Measurements from ENCODE around the gene LEPR.

LEPR gene

DNA sequence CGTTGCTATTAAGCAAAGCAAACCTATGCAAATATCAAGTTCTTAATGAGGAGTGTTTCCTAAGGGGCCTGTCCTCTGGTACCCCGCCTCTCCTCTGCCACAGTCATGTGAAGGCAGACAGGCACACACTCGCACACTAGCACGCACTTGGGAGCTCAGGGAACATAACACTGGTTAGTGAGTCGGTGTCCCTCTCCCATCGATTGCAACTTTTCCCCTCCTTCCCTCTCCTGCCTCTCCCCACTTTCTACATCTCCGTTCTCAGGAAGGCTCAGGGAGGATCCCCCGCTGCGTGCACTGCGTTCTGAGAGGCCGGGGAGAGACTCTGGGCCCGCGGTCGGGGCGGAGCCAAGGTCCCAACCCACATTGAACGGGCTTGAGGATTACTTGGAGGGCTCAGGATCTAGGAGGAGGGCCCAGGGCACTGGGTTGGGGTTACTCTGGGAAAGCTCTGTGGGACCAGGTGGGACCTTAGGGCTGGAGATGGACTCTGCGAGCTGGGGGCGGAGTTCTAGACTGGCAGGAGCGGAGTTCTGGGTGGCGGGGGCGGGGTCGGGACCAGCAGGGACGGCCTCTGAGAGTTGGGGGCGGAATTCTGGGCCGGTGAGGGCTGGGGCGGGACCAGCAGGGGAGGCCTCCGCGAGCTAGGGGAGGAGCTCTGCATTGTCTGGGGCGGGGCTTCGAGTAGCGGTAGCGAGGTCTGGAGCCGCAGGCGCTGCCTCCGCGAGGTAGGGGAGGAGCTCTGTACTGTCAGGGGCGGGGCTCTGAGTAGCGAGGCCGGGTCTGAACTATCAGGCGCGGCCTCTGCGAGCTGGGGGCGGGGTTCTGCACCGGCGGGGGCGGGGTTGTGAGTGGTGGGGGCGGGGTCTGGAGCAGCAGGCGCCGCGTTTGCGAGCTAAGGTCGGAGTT is 533 bp upstream of the LEPR start:
- peaks cover 9% of the 10 kb centered on the region for H3K27me3 Mint-ChIP-seq (ENCODE audit: low read depth)

GRCh38 chr1:65421351-65422025 is 1.0 kb downstream of the LEPR start:
- Mint-ChIP-seq H3K9me3 (no peaks in the 10 kb centered on the region), H3K27me3 (ENCODE audit: low read depth) (peaks cover 3% of the 10 kb centered on the region), H3K36me3 (ENCODE audit: low read depth) (peaks cover 20% of the 10 kb centered on the region)

More for the DNA sequence above, 533 bp upstream of the LEPR start:
- Mint-ChIP-seq H3K27ac (peak overlapping the region; percentile 86), H3K4me1 (ENCODE audit: low read depth) (peaks cover 26% of the 10 kb centered on the region), H3K9me3 (no peaks in the 10 kb centered on the region), H3K4me3 (no peak overlapping the region), H3K36me3 (ENCODE audit: low read depth) (peaks cover 5% of the 10 kb centered on the region)

GRCh38 chr1:65422241-65423203 is 2.1 kb downstream of the LEPR start:
- peaks cover 28% of the 10 kb centered on the region for H3K4me1 Mint-ChIP-seq (ENCODE audit: low read depth)
- H3K4me3 Mint-ChIP-seq = no peak overlapping the region
- H3K36me3 Mint-ChIP-seq (ENCODE audit: low read depth) = peaks cover 21% of the 10 kb centered on the region
- H3K27me3 Mint-ChIP-seq (ENCODE audit: low read depth) = peaks cover under 1% of the 10 kb centered on the region
- H3K9me3 Mint-ChIP-seq = no peaks in the 10 kb centered on the region
- H3K27ac Mint-ChIP-seq = no peak overlapping the region

More at GRCh38 chr1:65421351-65422025, 1.0 kb downstream of the LEPR start:
- Mint-ChIP-seq H3K4me1 (ENCODE audit: low read depth) (peaks cover 31% of the 10 kb centered on the region), H3K4me3 (no peak overlapping the region), H3K27ac (no peak overlapping the region)

DNA sequence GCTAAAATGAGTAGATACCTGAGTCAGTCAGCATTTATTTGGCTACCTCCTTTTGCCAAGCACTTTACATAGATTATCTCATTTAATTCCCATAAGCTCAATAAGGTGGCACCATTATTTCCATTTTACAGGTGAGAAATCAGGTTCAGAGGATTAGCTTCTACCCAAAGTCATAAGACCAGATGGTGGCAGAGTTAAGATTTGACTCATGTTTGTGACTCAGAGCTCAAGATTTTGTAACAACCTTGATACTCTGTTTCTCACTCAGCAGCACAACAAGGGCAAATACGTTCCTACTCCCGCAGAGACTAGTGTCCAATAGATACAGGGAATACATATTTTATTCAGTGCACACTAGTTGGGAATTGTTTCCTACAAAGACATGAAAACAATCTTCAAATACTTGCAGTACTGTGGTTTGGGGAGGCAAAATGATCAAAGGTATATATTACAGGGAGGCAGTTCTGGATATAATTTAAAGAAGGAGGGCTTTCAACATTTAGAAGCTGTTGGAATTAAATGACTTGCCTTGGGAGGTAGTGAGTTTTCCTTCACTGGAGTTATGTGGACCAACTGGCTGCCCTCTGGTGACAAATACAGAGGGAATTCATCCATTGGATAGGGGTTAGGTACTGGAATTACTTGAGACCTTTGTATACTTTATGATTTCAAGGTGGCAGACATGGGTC is 3.6 kb downstream of the LEPR start:
- Mint-ChIP-seq H3K27ac (peak overlapping the region; percentile 76), H3K9me3 (no peaks in the 10 kb centered on the region), H3K27me3 (ENCODE audit: low read depth) (no peaks in the 10 kb centered on the region), H3K4me1 (ENCODE audit: low read depth) (peaks cover 23% of the 10 kb centered on the region), H3K4me3 (peak overlapping the region; percentile 54), H3K36me3 (ENCODE audit: low read depth) (peaks cover 27% of the 10 kb centered on the region)

DNA sequence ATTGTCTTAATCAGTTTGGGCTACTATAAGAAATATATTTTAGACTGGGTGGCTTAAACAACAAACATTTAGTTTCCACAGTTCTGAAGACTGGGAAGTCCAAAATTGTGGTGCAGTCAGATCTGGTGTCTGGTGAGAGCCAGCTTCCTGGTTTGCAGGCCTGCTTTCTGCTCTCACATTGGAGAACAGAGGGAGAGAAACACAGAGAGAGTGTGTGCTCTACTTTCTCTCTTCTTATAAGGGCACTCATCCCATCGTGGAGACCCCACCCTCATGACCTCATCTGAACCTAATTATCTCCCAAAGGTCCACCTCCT is 4.1 kb downstream of the LEPR start:
- Mint-ChIP-seq H3K4me3 (no peak overlapping the region), H3K36me3 (ENCODE audit: low read depth) (peaks cover 30% of the 10 kb centered on the region), H3K4me1 (ENCODE audit: low read depth) (peaks cover 25% of the 10 kb centered on the region), H3K27me3 (ENCODE audit: low read depth) (no peaks in the 10 kb centered on the region), H3K9me3 (no peaks in the 10 kb centered on the region), H3K27ac (no peak overlapping the region)

GRCh38 chr1:65425006-65425405 is 4.5 kb downstream of the LEPR start:
- Mint-ChIP-seq H3K9me3 (no peaks in the 10 kb centered on the region), H3K27ac (no peak overlapping the region), H3K4me3 (no peak overlapping the region), H3K27me3 (ENCODE audit: low read depth) (no peaks in the 10 kb centered on the region), H3K36me3 (ENCODE audit: low read depth) (peaks cover 32% of the 10 kb centered on the region), H3K4me1 (ENCODE audit: low read depth) (peaks cover 26% of the 10 kb centered on the region)

- no peak overlapping the region for H3K27ac Mint-ChIP-seq
- H3K27me3 Mint-ChIP-seq (ENCODE audit: low read depth) = no peaks in the 10 kb centered on the region
- peaks cover 30% of the 10 kb centered on the region for H3K4me1 Mint-ChIP-seq (ENCODE audit: low read depth)
- peaks cover 33% of the 10 kb centered on the region for H3K36me3 Mint-ChIP-seq (ENCODE audit: low read depth)
- no peaks in the 10 kb centered on the region for H3K9me3 Mint-ChIP-seq
- no peak overlapping the region for H3K4me3 Mint-ChIP-seq
These were observed 5.2 kb downstream of the LEPR start for GRCh38 chr1:65425697-65426096.

DNA sequence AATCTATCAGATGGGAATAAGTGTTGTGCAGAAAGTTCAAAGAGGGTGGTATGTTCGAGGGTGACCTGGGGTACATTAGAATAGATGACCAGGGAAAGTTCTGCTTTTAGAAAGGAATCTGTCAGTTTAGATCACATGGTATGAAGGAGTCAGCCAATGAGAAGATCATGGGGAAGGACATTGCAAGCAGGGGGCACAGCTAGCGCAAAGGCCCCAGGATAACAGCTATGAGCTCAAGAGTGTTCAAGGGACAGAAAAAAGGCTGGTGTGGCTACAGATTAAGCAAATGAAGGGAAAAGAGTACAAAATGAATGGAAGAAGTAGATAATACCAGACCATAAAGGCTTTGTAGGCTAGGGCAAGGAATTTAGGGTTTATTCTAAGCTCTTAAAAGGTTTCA is 8.6 kb downstream of the LEPR start:
- peaks cover 39% of the 10 kb centered on the region for H3K4me1 Mint-ChIP-seq (ENCODE audit: low read depth)
- no peaks in the 10 kb centered on the region for H3K9me3 Mint-ChIP-seq
- no peak overlapping the region for H3K4me3 Mint-ChIP-seq
- no peak overlapping the region for H3K27ac Mint-ChIP-seq
- H3K27me3 Mint-ChIP-seq (ENCODE audit: low read depth) = no peaks in the 10 kb centered on the region
- H3K36me3 Mint-ChIP-seq (ENCODE audit: low read depth) = peaks cover 42% of the 10 kb centered on the region

- Mint-ChIP-seq H3K27ac (no peak overlapping the region), H3K9me3 (no peaks in the 10 kb centered on the region), H3K4me3 (no peak overlapping the region), H3K27me3 (ENCODE audit: low read depth) (no peaks in the 10 kb centered on the region), H3K36me3 (ENCODE audit: low read depth) (peaks cover 39% of the 10 kb centered on the region), H3K4me1 (ENCODE audit: low read depth) (peaks cover 32% of the 10 kb centered on the region)
These were observed 9.3 kb downstream of the LEPR start for GRCh38 chr1:65429806-65430205.

GRCh38 chr1:65431111-65431705 is 10.7 kb downstream of the LEPR start:
- Mint-ChIP-seq H3K27ac (no peak overlapping the region), H3K27me3 (ENCODE audit: low read depth) (no peaks in the 10 kb centered on the region), H3K9me3 (no peaks in the 10 kb centered on the region), H3K4me1 (ENCODE audit: low read depth) (peaks cover 30% of the 10 kb centered on the region), H3K4me3 (no peak overlapping the region), H3K36me3 (ENCODE audit: low read depth) (peaks cover 30% of the 10 kb centered on the region)

- no peak overlapping the region for H3K27ac Mint-ChIP-seq
- no peaks in the 10 kb centered on the region for H3K9me3 Mint-ChIP-seq
- peaks cover 30% of the 10 kb centered on the region for H3K4me1 Mint-ChIP-seq (ENCODE audit: low read depth)
These were observed 12.4 kb downstream of the LEPR start for GRCh38 chr1:65432918-65433317.

GRCh38 chr1:65434255-65434654 is 13.8 kb downstream of the LEPR start:
- H3K27ac Mint-ChIP-seq = no peak overlapping the region
- H3K9me3 Mint-ChIP-seq = no peaks in the 10 kb centered on the region
- H3K27me3 Mint-ChIP-seq (ENCODE audit: low read depth) = no peaks in the 10 kb centered on the region
- peaks cover 25% of the 10 kb centered on the region for H3K4me1 Mint-ChIP-seq (ENCODE audit: low read depth)
- peaks cover 20% of the 10 kb centered on the region for H3K36me3 Mint-ChIP-seq (ENCODE audit: low read depth)
- H3K4me3 Mint-ChIP-seq = no peak overlapping the region

More at GRCh38 chr1:65432918-65433317, 12.4 kb downstream of the LEPR start:
- H3K4me3 Mint-ChIP-seq = no peak overlapping the region
- H3K36me3 Mint-ChIP-seq (ENCODE audit: low read depth) = peaks cover 28% of the 10 kb centered on the region
- H3K27me3 Mint-ChIP-seq (ENCODE audit: low read depth) = no peaks in the 10 kb centered on the region

GRCh38 chr1:65434760-65435159 is 14.3 kb downstream of the LEPR start:
- Mint-ChIP-seq H3K36me3 (ENCODE audit: low read depth) (peaks cover 20% of the 10 kb centered on the region), H3K27ac (no peak overlapping the region), H3K4me3 (no peak overlapping the region), H3K9me3 (no peaks in the 10 kb centered on the region), H3K4me1 (ENCODE audit: low read depth) (peaks cover 23% of the 10 kb centered on the region), H3K27me3 (ENCODE audit: low read depth) (no peaks in the 10 kb centered on the region)

Data from T-helper 1 cell treated with Interleukin-12 subunit alpha and Interleukin-12 subunit beta and Interleukin-4 antibody, amounts not matched to agents 30 μg/mL and 1 μg/mL, for 36 hours (primary cell).